GM10266 (cell line): ENCODE results near the gene CDC42EP4.
"Not testable (repeated sequence)": the region's sequence is repeated elsewhere in the genome, so short reads cannot be mapped to it uniquely, and the experiment has no call there.

Source experiments
- DNase-seq: peaks from one replicate; pipeline ENCODE4 v3.0.0; 2012; ENCODE audit errors: extremely low spot score
- CTCF ChIP-seq: IDR thresholded peaks from 2 replicates; pipeline ENCODE4 v1.5.1; 2012; ENCODE audit warnings: mild to moderate bottlenecking, low read depth; ENCODE audit not compliant: control insufficient read depth, insufficient read depth; ENCODE audit errors: missing control alignments

CDC42EP4 gene

GRCh38 chr17:73318836-73319235 is 7.0 kb upstream of the CDC42EP4 start:
- no peak for TF ChIP-seq CTCF
- no peak for DNase-seq

- DNase-seq: no peak
- TF ChIP-seq CTCF: no peak
These were observed 6.6 kb upstream of the CDC42EP4 start for GRCh38 chr17:73318427-73318813.

GRCh38 chr17:73317513-73318426 is 6.0 kb upstream of the CDC42EP4 start:
- TF ChIP-seq CTCF: no peak
- no peak for DNase-seq

- no peak for TF ChIP-seq CTCF
- DNase-seq: peak; percentile 36
These were observed 5.2 kb upstream of the CDC42EP4 start for GRCh38 chr17:73316919-73317505.

- TF ChIP-seq CTCF: no peak
- no peak for DNase-seq
These were observed 3.7 kb upstream of the CDC42EP4 start for GRCh38 chr17:73315471-73315870.

- DNase-seq: no peak
- no peak for TF ChIP-seq CTCF
These were observed 1.8 kb upstream of the CDC42EP4 start for GRCh38 chr17:73313526-73314127.

GRCh38 chr17:73312887-73313286 is 1.1 kb upstream of the CDC42EP4 start:
- not testable (repeated sequence) for DNase-seq

GRCh38 chr17:73311428-73311780 is 397 bp downstream of the CDC42EP4 start:
- no peak for TF ChIP-seq CTCF

More at GRCh38 chr17:73311428-73311780, 397 bp downstream of the CDC42EP4 start:
- no peak for DNase-seq
